Hindlimb muscle (tissue), 1 donor: Measurements from ENCODE around the gene SEMA3D. TPM values are rescaled to one million over a fixed set of nuclear protein-coding genes. Genes with fewer than 3 reads are reported as not detected.
A peak's percentile ranks its signal among the peaks of the same experiment; 100 is the strongest.
"Not testable (repeated sequence)": the region's sequence is repeated elsewhere in the genome, so short reads cannot be mapped to it uniquely, and the experiment has no call there.

Experiments used
- DNase-seq: peaks from one replicate; pipeline ENCODE4 v3.0.0-alpha.2; 2013
- polyA plus RNA-seq: library from polyadenylated mRNA; unstranded; fragments of 120-200 nt; gene quantifications from one replicate; pipeline ENCODE4 v1.2.1, GENCODE V29; 2013; ENCODE audit not compliant: insufficient read length

Gene SEMA3D
- polyA plus RNA-seq, 1 donor, result 12.3 TPM

DNA sequence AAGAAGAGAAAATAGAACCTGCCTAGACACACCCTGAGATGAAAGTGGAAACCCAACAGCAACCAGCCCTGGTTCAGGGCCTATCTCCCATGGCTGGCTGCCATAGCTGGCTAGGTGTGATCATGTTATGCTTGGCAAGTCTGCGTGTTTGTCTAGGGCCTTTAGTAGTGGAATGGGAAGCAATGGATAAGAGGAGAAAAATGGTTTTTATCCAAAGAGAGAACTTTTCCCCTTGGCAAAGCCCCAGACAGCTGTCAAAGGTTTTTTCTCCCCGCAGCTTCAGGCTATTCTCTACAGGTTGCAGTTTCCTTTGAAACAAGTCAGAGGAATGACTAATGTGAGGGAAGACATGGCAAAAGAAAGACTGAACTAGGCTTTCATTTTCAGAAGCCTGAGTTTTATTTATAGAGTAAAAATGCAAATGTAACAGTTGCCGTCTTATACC is 161.5 kb downstream of the SEMA3D start:
- DNase-seq, result no peak

DNA sequence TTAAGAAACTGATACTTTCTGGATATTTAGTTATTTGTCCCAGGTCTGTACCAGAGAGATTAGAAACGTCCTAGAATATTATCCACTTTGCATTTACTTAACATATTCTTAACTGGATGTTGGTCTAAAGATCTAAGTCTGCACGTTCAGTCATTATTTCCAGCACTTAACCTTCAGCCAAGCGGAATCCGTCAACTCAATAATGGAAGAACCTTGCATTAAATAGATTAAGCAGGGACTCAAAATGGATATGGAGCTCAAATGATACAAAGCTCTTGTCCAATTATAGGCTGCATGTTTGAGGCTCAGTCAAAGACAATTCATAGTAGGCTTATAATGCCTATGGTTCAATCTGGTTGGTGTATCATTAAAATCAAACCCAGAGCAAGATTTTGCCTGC is 162.9 kb downstream of the SEMA3D start:
- no peak for DNase-seq

DNA sequence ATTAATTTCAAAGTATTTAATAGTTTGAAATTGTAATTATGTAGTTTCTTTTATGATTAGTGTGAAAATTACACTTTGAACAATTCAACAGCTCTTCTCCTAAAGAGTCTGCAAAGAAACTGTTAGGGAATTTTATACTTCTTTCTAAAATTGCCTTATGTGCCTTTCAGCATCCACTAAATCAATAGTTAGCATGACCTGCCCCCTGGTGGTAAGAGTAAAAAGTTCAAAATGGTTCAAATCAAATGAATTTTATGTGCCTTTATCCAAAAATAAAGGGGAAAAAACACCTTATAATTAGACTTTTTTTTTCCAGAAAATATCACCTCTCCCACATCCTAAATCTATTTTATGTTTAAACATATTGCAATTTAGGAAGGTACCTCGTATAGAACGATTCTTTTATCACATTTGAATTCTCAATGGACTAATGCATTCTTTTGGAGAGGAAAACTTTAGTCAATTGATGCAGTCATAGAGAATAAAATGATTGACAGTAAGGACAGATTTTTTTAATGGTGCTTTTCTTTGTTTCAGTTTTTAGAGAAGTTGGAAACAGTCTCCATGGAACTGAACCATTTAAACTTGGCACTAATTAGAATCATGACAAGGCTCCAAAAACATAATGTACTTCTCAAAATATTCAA is 163.7 kb downstream of the SEMA3D start:
- peak; percentile 54 for DNase-seq

DNA sequence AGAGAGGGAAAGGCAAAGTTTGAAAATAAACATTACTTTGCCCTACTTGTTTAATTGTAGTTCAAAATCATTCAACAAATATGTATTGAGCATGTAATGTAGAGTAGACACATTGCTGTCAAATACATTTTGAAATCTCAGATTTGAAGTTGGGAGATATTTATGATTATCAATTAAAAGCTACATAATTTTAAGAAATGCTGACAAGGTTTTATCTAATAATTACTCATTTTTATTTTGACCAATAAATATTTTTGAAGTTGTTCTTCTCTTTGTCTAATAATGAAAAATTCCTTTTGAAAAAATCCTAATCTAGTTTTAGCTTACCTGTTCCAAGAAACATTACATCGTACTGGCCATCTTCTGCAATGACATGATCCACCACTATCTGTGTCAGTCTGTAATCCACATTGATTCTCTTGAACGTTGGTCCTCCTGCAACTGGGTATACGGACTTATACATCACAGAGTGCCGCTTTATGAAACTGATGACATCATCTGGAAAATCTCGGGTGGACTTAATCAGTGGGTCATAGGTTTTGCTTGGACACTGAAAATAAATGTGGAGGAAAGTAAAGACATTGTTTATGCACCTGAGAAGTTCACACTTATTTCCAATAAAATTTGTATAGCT is 164.7 kb downstream of the SEMA3D start:
- no peak for DNase-seq

DNA sequence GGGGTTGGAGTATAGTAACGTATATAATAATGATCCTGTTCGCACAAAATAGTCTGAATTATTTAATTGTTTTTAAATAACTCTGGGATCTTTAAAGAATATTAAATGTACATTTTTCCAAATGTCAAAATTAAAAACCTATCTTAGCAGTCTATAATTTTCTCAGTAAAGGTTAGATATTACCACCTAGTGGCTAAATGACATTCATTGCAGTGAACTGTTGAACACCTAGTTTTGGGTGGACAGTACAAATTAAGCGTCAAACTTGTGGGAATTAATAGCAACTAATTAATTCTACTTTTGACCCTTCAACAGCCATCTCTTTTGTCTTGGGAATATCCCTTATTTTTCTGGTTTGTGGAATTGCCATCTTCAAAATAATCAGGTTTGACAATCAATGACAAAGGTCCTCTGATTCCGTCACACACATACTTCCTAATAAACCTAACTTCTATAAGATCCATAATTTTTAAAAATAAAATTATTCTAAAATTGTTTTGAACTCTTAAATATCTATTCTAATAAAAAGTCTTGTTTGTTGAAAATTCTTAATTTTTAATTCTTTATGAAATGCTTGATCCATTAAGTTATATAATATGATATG is 165.7 kb downstream of the SEMA3D start:
- no peak for DNase-seq

DNA sequence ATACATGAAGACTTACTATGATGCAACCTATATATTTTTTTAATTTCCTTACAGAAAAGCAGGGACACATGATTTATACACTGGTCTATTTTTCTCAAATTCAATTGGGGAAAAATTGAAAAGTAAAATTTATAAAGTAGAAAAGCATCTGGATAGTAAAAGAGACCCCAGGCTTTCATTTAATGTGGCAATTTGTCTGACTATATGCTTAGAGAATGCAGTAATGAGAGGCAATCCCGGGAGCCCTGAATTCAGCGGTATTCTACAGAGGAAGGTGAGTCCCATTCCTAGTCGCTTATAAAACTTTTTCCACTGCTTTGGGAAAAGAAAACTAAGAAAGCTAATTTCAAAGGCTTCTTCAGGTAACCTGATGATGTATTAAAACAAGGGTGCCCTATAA is 167.1 kb downstream of the SEMA3D start:
- DNase-seq, result no peak

DNA sequence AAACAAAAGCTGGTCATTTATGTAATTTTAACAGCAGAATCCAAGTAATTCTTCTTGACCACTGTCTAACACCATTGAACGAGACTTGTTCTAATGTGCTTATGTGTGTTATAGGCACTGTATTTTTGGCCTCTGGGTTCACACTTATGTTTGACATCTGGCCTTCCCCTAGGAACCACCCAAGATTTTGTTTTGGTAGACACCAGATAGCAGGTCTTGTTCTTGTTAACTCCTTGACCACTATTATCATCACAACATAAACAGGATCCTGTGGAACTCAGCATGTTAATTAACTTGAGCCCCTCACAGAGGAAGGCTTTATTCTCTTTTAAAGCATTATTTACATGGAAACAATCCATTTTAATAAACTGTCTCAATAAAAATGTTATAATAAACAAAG is 167.7 kb downstream of the SEMA3D start:
- DNase-seq, result no peak

DNA sequence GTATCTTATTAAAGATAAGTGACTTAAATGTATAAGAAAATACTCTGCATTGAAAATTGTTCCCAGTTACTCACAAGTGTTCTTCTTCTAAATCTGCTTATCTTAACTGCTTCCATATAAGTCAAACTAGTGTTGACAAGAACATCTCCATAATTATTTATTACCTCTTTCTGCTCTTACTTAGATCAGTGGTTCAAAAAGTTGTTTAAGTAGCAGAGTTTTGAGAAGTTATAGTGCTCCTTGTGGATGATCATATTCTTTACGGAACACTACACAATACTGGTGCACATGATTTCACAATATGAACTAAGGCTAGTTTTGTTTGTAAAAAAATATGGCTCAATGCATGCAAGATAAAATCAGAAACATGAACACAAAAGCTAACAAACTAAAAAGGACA is 168.4 kb downstream of the SEMA3D start:
- DNase-seq, result no peak

DNA sequence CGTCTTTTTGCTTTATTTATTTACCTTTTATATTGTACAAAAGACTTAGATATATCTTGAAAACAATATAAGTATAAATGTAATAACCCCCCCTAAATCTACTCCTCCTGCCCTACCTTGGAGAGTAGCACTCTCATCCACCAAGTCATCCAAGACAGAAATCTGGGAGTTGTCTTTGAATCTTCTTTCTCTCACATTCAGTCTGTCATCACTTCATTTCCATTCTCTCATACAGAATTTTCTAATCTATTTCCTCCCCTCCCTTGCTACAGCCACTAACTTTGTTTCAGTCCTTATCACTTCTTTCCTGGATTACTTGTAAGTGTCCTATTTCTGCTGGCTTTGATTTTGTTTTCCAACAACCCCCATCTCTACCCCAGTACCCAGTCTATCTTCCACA is 170.6 kb downstream of the SEMA3D start:
- no peak for DNase-seq

DNA sequence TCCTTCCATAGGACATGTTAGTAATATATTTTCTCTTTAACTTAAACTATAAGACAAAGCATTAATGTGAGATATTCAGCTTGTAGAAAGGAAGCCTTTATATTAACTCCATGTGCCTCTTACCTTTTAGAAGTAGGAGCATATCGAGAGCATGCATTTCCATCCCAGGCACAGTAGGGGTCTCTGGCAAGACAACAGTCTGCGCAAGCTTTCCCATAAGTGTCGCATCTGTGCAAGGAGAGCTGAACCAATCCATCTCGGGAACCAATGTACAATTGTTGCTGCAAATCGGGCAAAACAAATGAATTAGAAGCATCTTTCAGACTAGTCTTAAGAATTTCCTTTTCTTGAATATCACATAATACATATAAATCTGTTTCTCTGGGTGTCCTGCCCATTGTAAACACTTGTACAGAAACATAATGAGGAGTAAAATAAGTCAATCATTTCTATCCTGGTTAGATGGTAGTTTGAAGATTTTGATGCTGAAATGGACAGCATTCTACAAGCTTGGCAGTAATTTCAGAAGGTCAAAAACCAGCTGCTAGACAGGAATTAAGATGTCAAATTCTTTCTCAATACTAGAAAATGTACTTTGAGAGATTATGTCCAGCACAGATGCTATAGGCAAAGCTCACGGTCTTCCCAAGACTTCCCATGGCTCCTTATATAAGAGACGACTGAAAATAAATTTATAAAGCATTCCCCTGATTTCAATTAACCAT is 171.8 kb downstream of the SEMA3D start:
- no peak for DNase-seq

DNA sequence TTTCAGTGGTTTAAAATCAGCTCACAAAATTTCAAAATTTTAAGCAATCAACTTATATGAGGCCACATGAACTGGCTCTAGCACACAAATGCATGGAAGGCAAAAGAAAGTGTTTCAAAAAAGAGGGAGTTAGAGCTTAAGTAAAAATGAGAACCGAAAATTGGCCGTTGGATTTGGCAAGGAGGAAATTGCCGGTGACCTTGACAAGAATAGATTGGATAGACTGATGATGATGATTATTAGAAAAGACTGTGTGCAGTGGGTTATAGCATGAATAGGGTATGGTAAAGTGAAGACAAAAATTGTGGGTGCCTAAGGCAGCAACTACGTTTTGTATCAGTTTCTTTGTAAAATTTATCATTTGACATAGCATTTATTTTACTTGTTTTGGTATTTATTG is 175.7 kb downstream of the SEMA3D start:
- no peak for DNase-seq

DNA sequence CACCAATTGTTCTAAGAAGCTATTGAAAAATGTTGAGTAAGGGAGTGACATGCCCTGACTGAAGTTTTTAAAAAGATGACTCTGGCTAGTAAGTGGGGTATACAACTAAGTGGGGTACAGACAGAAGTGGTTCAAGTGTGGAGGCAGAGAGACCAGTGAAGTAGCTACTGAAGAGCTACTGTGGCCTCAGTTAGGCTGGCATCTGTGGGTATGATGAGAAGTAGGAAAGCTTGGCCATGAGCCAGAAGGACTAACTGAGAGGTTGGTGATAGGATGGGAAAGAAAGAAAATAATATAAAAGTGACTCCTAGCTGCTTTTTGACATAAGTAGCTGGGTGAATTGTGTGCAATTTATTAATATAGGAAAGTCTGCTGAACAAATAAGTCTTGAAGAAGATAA is 176.6 kb downstream of the SEMA3D start:
- no peak for DNase-seq

DNA sequence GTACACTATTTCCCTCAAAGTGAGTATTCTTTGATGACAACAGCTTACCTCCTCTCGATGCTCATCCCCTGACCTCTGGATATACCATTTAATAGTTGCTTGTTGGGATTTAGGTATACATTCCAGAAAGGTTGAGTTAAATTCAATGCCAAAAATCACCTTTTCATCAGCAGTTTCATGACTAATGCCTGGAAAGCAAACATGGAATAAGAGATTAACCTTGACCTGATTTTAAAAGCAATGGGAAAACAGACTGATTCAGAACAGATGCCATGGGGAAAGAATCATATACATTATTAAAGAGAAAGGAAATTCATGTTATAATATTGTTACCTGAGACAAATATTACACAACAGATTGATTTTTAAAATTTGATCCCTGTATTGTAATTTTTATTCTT is 180.1 kb downstream of the SEMA3D start:
- no peak for DNase-seq

DNA sequence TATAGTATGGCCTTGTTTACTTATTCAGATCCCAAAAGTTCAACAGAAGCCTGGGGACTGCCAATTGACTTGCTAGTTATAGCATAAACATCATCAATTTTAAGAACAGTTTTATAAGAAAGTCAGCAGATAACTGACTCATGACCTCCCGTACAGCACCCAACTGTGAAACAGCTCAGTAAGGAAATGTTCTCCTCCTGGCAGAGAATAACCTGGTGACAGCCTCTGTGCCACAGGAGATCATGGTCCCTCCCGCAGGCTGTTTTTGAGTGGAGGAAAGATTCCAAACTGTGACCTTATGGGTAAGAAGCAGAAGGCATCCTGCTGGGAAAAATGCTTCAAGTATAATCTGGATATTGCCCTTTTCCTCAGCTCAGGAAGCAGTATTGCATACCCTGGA is 182.5 kb downstream of the SEMA3D start:
- DNase-seq, result no peak

DNA sequence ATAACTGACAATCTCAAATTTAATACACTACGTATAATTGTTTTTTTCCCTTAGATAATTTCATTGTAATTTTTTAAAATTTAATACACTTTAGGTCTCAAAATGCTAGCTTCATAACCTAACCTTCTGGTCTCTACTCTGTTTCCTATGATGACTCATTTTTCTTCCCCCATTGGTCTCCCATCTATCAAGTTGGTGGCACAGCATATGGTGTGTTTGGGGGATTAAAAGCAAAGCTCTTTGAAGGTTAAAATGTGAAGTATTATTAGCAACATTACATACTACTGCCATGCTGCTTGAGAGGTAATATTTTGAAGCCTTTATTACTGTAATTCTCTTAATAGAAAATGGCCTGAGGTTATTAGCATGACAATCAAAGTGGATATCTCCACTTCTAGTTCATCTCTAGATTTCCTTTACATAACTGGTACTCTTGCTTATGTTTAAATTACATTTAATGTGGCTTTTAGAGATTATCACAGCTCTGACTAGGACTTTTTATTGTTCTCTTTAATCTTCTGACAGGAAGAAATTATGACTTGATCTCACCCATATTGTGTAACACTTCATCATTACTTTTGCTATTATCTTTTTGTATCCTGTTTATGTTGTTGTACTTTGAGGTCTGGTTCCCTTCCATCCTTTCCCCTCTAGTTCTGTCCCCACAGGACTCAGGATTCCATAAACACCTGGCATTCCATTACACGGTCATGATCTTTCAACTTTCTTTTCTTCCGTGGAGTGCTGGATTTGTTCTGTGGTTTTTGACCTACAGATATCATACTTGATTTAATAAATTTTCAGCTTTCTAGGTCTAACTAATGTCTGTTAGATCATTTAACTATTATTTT is 185.1 kb downstream of the SEMA3D start:
- DNase-seq, result no peak

DNA sequence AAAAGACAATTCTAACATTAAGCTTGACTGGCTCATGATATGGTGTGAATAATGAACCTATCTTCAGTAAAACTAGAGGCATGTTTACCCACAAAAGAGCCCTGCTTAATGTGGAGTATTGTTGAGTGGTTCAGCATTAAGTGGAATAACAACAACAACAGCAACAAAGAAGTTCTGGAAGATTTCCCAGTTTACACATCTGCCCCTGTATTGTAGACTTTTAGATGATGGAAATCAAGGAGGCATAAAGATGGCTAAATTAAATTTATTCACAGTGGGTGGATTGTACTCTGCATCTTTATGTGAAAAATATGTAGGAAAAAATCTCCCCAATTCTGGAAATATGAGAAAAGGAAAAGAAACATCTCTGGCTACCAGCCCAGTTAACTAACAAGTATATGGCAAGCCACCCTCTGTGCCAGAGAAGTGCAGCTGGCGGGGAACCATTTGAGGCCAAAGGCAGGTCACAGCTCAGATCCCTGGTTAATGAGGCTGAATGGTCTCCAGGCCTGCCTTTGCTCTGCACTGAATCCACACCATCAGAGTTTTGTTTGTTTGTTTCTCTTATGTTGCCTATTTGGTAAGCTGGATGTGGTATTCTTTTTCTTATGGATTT is 186.0 kb downstream of the SEMA3D start:
- peak; percentile 41 for DNase-seq

DNA sequence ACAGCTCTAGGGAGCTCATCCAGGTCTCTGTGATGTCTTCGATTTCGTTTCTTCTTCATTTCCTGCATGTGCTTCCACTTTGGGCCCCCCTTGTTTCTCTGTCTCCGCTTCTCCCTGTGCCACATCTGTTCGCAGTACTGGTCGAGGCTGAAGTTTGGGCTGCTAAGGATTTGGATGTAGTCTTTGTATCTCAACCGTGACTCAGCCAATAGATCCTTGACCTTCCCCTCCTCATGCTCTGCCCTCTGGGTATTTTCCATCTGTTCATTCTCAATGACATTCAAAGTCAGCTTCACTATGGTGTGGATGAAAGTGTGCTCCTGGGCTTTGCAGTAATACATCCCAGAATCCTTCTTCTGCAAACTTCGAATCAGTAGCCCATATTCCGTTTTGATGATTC is 187.4 kb downstream of the SEMA3D start:
- DNase-seq, result no peak

DNA sequence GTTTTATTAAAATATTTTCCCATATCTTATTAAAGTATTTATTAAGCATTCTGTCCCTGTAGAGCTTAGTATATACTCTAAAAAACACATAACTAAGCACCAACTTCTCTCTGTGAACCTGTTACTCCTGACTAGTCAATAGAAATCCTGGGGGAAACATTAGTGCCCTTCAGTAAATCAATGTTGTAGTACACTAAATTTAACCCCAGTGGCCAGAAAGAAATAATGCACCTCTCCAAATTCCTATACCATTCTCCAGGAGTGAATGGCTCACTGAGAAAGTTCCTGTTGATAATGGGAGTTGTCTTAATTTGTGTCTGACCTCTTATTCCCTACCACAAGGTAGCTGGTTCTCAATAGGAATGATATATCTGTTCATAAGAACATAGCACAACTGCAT is 188.2 kb downstream of the SEMA3D start:
- no peak for DNase-seq

DNA sequence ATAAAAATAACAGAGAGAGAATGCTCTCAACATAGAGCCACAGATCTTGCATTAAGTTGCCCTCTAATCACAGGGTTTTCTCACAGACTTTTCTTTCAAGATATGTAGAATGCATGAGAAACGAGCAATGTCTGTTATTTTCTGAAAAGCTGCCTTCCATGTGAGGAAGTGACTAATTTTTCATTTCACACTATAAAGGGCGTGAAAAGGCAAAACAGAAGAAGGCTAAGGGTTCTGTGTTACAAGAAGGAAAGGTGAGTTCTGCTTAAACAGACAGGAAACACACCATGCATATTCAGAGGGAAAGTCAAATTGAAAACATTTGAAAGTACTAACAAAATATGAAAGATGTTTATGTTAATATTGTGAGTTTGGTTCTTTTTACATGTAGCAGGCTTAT is 189.2 kb downstream of the SEMA3D start:
- no peak for DNase-seq

DNA sequence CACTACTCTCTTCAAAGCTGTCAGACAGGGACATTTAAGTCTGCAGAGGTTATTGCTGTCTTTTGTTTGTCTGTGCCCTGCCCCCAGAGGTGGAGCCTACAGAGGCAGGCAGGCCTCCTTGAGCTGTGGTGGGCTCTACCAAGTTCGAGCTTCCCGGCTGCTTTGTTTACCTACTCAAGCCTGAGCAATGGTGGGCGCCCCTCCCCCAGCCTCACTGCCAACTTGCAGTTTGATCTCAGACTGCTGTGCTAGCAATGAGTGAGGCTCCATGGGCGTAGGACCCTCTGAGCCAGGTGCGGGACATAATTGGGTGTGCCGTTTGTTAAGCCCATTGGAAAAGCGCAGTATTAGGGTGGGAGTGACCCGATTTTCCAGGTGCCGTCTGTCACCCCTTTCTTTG is 193.9 kb downstream of the SEMA3D start:
- not testable (repeated sequence) for DNase-seq

DNA sequence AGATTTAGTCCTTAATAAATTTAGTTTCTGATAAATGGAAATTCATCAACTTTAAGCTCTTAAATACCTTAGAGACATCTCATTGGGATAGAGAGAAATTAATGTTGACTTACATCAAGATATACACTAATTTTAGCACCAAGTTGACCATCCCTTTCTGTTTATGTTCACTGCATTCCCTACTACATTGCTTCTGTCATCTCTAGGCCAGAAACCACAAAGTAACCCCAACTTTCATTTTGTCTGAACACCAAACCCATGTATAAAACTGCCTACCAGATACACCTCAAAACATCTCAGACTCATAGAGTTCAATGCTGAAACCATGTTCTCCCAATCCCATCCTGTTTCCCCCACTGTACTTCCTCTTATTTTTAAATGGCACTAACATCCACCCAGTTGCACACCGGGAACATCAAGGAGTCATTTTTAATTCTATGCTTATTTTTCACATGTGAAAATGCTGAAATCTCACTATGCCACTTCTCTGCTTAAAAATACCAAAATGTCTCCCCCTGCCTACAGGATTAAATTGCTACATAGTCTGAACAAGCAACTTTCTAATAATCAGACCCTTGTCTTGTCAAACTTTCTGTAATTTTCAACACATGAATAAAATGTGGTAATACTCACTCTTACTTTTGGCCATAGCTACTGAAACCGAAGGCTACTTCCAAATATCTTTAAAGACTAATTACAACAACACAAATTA is 201.6 kb downstream of the SEMA3D start:
- DNase-seq, result no peak

DNA sequence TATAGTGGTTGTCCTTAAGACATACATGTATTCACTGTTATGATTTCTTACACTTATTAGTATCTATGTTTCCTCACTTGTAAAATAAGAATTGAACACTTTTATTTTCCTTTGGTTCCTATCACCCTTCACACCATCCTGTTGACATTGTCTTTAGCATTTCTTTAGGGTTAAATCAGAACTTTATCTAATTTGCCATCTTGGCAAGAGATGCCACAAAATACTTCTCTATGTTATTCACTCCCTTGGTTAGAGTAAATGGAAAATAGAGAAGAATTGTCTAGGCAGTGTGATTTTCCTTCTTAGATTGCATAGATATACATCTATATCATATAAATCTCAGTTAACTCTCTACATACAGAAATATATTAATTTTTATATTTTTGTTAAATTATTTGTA is 204.7 kb downstream of the SEMA3D start:
- DNase-seq, result no peak
